ENCODE results near the gene HBD.
"Not testable (repeated sequence)": the region's sequence is repeated elsewhere in the genome, so short reads cannot be mapped to it uniquely, and the experiment has no call there.

Gene HBD

GRCh38 chr11:5253440-5253839 is 19.2 kb upstream of the HBD start:
- not testable (repeated sequence) for H3K27me3 ChIP-seq (replicated peaks; ENCODE audit: insufficient read depth, low read length); H3K9ac ChIP-seq (ENCODE audit: low read length); H3K4me2 ChIP-seq (ENCODE audit: low read depth, low read length); H4K20me1 ChIP-seq (ENCODE audit: insufficient read depth, low read length); H3K36me3 ChIP-seq (replicated peaks; ENCODE audit: insufficient read depth, low read length); H3F3A ChIP-seq (ENCODE audit: insufficient read depth, low read length); H3K27ac ChIP-seq (ENCODE audit: low read length); H2AFZ ChIP-seq (ENCODE audit: low read length); H3K4me1 ChIP-seq (ENCODE audit: low read length); H3K4me3 ChIP-seq (ENCODE audit: low read length); H3K9me3 ChIP-seq (replicated peaks; ENCODE audit: insufficient read depth, low read length); H3K9me2 ChIP-seq (replicated peaks; ENCODE audit: insufficient read depth, low read length); DNase-seq; H3K79me2 ChIP-seq (ENCODE audit: low read length)

GRCh38 chr11:5252919-5253265 is 18.6 kb upstream of the HBD start:
- H3K27ac ChIP-seq (ENCODE audit: low read length): no peak overlapping the region
- H3K79me2 ChIP-seq (ENCODE audit: low read length): no peaks in the 10 kb centered on the region
- H3K9me2 ChIP-seq (replicated peaks; ENCODE audit: insufficient read depth, low read length): no peaks in the 10 kb centered on the region
- H3K9ac ChIP-seq (ENCODE audit: low read length): no peak overlapping the region
- H3K4me2 ChIP-seq (ENCODE audit: low read depth, low read length): no peak overlapping the region
- no peaks in the 10 kb centered on the region for H3K4me1 ChIP-seq (ENCODE audit: low read length)
- no peaks in the 10 kb centered on the region for H3K27me3 ChIP-seq (replicated peaks; ENCODE audit: insufficient read depth, low read length)
- no peak overlapping the region for H2AFZ ChIP-seq (ENCODE audit: low read length)
- DNase-seq: no peak
- no peak overlapping the region for H3K4me3 ChIP-seq (ENCODE audit: low read length)
- no peaks in the 10 kb centered on the region for H3F3A ChIP-seq (ENCODE audit: insufficient read depth, low read length)
- no peak for TF ChIP-seq CTCF (IDR thresholded peaks at IDR 0.05; ENCODE audit: low read length)
- TF ChIP-seq EZH2 (optimal IDR thresholded peaks at IDR 0.05; ENCODE audit: low read depth, low read length): no peak
- no peak for TF ChIP-seq EZH2phosphoT487 (IDR thresholded peaks at IDR 0.05; ENCODE audit: low read length)
- no peaks in the 10 kb centered on the region for H3K9me3 ChIP-seq (replicated peaks; ENCODE audit: insufficient read depth, low read length)
- H4K20me1 ChIP-seq (ENCODE audit: insufficient read depth, low read length): no peaks in the 10 kb centered on the region
- no peaks in the 10 kb centered on the region for H3K36me3 ChIP-seq (replicated peaks; ENCODE audit: insufficient read depth, low read length)

- Histone ChIP-seq H3K27me3 (replicated peaks; ENCODE audit: insufficient read depth, low read length) (no peaks in the 10 kb centered on the region), H2AFZ (ENCODE audit: low read length) (no peak overlapping the region), H3K9me2 (replicated peaks; ENCODE audit: insufficient read depth, low read length) (no peaks in the 10 kb centered on the region), H3F3A (ENCODE audit: insufficient read depth, low read length) (no peaks in the 10 kb centered on the region), H3K36me3 (replicated peaks; ENCODE audit: insufficient read depth, low read length) (no peaks in the 10 kb centered on the region), H3K4me1 (ENCODE audit: low read length) (no peaks in the 10 kb centered on the region), H3K9ac (ENCODE audit: low read length) (no peak overlapping the region), H4K20me1 (ENCODE audit: insufficient read depth, low read length) (no peaks in the 10 kb centered on the region), H3K9me3 (replicated peaks; ENCODE audit: insufficient read depth, low read length) (no peaks in the 10 kb centered on the region), H3K79me2 (ENCODE audit: low read length) (no peaks in the 10 kb centered on the region), H3K4me2 (ENCODE audit: low read depth, low read length) (no peak overlapping the region), H3K4me3 (ENCODE audit: low read length) (no peak overlapping the region), H3K27ac (ENCODE audit: low read length) (no peak overlapping the region)
- no peak for TF ChIP-seq EZH2phosphoT487 (IDR thresholded peaks at IDR 0.05; ENCODE audit: low read length)
- no peak for TF ChIP-seq EZH2 (optimal IDR thresholded peaks at IDR 0.05; ENCODE audit: low read depth, low read length)
- no peak for TF ChIP-seq CTCF (IDR thresholded peaks at IDR 0.05; ENCODE audit: low read length)
- no peak for DNase-seq
Observed at GRCh38 chr11:5252192-5252918, 18.1 kb upstream of the HBD start.

- Histone ChIP-seq H3K27ac (ENCODE audit: low read length) (no peak overlapping the region), H3K27me3 (replicated peaks; ENCODE audit: insufficient read depth, low read length) (no peaks in the 10 kb centered on the region), H3K9me3 (replicated peaks; ENCODE audit: insufficient read depth, low read length) (no peaks in the 10 kb centered on the region), H2AFZ (ENCODE audit: low read length) (no peak overlapping the region), H3K9ac (ENCODE audit: low read length) (no peak overlapping the region), H3K4me3 (ENCODE audit: low read length) (no peak overlapping the region), H3K79me2 (ENCODE audit: low read length) (no peaks in the 10 kb centered on the region), H3K9me2 (replicated peaks; ENCODE audit: insufficient read depth, low read length) (no peaks in the 10 kb centered on the region), H3K4me1 (ENCODE audit: low read length) (no peaks in the 10 kb centered on the region), H3K4me2 (ENCODE audit: low read depth, low read length) (no peak overlapping the region), H3K36me3 (replicated peaks; ENCODE audit: insufficient read depth, low read length) (no peaks in the 10 kb centered on the region), H4K20me1 (ENCODE audit: insufficient read depth, low read length) (no peaks in the 10 kb centered on the region), H3F3A (ENCODE audit: insufficient read depth, low read length) (no peaks in the 10 kb centered on the region)
- TF ChIP-seq EZH2 (optimal IDR thresholded peaks at IDR 0.05; ENCODE audit: low read depth, low read length): no peak
- no peak for TF ChIP-seq EZH2phosphoT487 (IDR thresholded peaks at IDR 0.05; ENCODE audit: low read length)
- no peak for TF ChIP-seq CTCF (IDR thresholded peaks at IDR 0.05; ENCODE audit: low read length)
- DNase-seq: no peak
Observed at GRCh38 chr11:5251746-5252145, 17.5 kb upstream of the HBD start.
